GM18870 (cell line): ENCODE results near the gene ERN1.
A peak's percentile ranks its signal among the peaks of the same experiment; 100 is the strongest.

Experiments used
- ATAC-seq: cut with Tn5 transposase; IDR thresholded peaks from one replicate; pipeline ENCODE4 v1.9.1; 2021; ENCODE audit warnings: moderate library complexity; ENCODE audit not compliant: unreplicated experiment

The ERN1 gene

GRCh38 chr17:64063766-64064224 is 66.1 kb downstream of the ERN1 start:
- no peak for ATAC-seq

- ATAC-seq: no peak
Measured at GRCh38 chr17:64063088-64063487, 66.9 kb downstream of the ERN1 start.

- ATAC-seq: peak; percentile 61
Measured at GRCh38 chr17:64061178-64061898, 68.6 kb downstream of the ERN1 start.

GRCh38 chr17:64060331-64060730 is 69.6 kb downstream of the ERN1 start:
- ATAC-seq: no peak

GRCh38 chr17:64059756-64060155 is 70.2 kb downstream of the ERN1 start:
- no peak for ATAC-seq

- no peak for ATAC-seq
Measured at GRCh38 chr17:64058621-64059020, 71.3 kb downstream of the ERN1 start.

- ATAC-seq: no peak
Measured at GRCh38 chr17:64057701-64058263, 72.2 kb downstream of the ERN1 start.

GRCh38 chr17:64056269-64057005 is 73.5 kb downstream of the ERN1 start:
- peak; percentile 64 for ATAC-seq

GRCh38 chr17:64055183-64056142 is 74.5 kb downstream of the ERN1 start:
- ATAC-seq: no peak

- ATAC-seq: no peak
Measured at GRCh38 chr17:64054304-64054703, 75.6 kb downstream of the ERN1 start.

GRCh38 chr17:64053101-64053500 is 76.8 kb downstream of the ERN1 start:
- ATAC-seq: no peak

GRCh38 chr17:64051153-64051552 is 78.8 kb downstream of the ERN1 start:
- no peak for ATAC-seq

GRCh38 chr17:64048805-64049204 is 81.1 kb downstream of the ERN1 start:
- no peak for ATAC-seq

GRCh38 chr17:64045176-64045575 is 84.8 kb downstream of the ERN1 start:
- no peak for ATAC-seq

GRCh38 chr17:64042700-64043485 is 87.1 kb downstream of the ERN1 start:
- no peak for ATAC-seq

GRCh38 chr17:64041912-64042311 is 88.0 kb downstream of the ERN1 start:
- ATAC-seq: no peak

GRCh38 chr17:64040206-64040605 is 89.7 kb downstream of the ERN1 start:
- ATAC-seq: no peak

- no peak for ATAC-seq
Measured at GRCh38 chr17:64039106-64039400, 90.9 kb downstream of the ERN1 start.

GRCh38 chr17:64038331-64039105 is 91.4 kb downstream of the ERN1 start:
- ATAC-seq: no peak

GRCh38 chr17:64037802-64038201 is 92.1 kb downstream of the ERN1 start:
- ATAC-seq: no peak
